GM12878 (cell line): ENCODE data around the gene FAHD2A. TPM values are rescaled to one million over a fixed set of nuclear protein-coding genes. Genes with fewer than 3 reads are reported as not detected.

Experiments
- ATAC-seq: fragments of 200-7000 bp; cut with Tn5 transposase; 3 replicates; pipeline ENCODE4 v1.9.1; 2020; ENCODE audit warnings: mild to moderate bottlenecking, moderate library complexity
- BruUV-seq: library from RNA; stranded (reverse); fragments of 400-500 nt; replicated peaks from 2 replicates; lab custom pipeline; 2021; lab: Mats Ljungman, UMichigan
- CTCF ChIA-PET: fragments of 300-600 bp; sonication (Branson Sonifier 250); formaldehyde crosslinking; extraction: SDS; loops from one replicate; lab custom pipeline; 2021; ENCODE audit warnings: inconsistent platforms; lab: Yijun Ruan, JAX
- POLR2A ChIA-PET: fragments of 350-600 bp; formaldehyde crosslinking; extraction: SDS; loops from one replicate; lab custom pipeline; 2021; ENCODE audit warnings: inconsistent platforms; lab: Charles Lee
- RAD21 ChIA-PET: fragments of 300-600 bp; sonication (Branson Sonifier 250); formaldehyde crosslinking; loops from one replicate; lab custom pipeline; 2023; ENCODE audit warnings: antibody characterized with exemption; ENCODE audit not compliant: unreplicated experiment; lab: Charles Lee
- SMC1A ChIA-PET: fragments of 300-600 bp; sonication (Branson Sonifier 250); formaldehyde crosslinking; loops from one replicate; lab custom pipeline; 2023; ENCODE audit not compliant: unreplicated experiment, uncharacterized antibody; lab: Charles Lee
- DNase-seq: peaks from one replicate; pipeline ENCODE4 v3.0.0-alpha.2; 2011; ENCODE audit warnings: low read depth, low spot score
- FAIRE-seq: peaks from 3 replicates; lab custom pipeline; 2011; peaks lifted over from hg19 to GRCh38; lab: Jason Lieb, UNC
- H2AFZ ChIP-seq: 2 replicates; pipeline ENCODE4 v1.6.0; 2011; ENCODE audit warnings: low read depth, low read length, control low read depth; ENCODE audit not compliant: control insufficient read depth
- H3K27ac ChIP-seq: 2 replicates; pipeline ENCODE4 v1.5.1; 2011; ENCODE audit warnings: control low read depth; ENCODE audit not compliant: control insufficient read depth, insufficient read depth
- H3K27me3 ChIP-seq, 2 experiments: replicated peaks in 1 of 2; 2 replicates each; pipeline versions ENCODE4 v1.6.0 to v1.6.1; 2011; ENCODE audit warnings: low read length in 1 of 2; ENCODE audit not compliant: control insufficient read depth in 2 of 2, insufficient read depth in 2 of 2
- H3K36me3 ChIP-seq, 2 experiments: 2 replicates each; pipeline ENCODE4 v1.5.1; 2011; ENCODE audit warnings: low read length in 1 of 2; ENCODE audit not compliant: control insufficient read depth in 2 of 2, insufficient read depth in 2 of 2
- H3K4me1 ChIP-seq: 2 replicates; pipeline ENCODE4 v1.6.1; 2011; ENCODE audit warnings: mild to moderate bottlenecking, low read length, moderate library complexity, mixed read lengths; ENCODE audit not compliant: control insufficient read depth, insufficient read depth
- H3K4me2 ChIP-seq: 2 replicates; pipeline ENCODE4 v1.6.0; 2011; ENCODE audit warnings: control low read depth; ENCODE audit not compliant: control insufficient read depth, insufficient read depth
- H3K4me3 ChIP-seq: fragments of 200-600 bp; sonication (generic); 2 replicates; pipeline ENCODE4 v1.5.1; 2016
- H3K79me2 ChIP-seq: 2 replicates; pipeline ENCODE4 v1.6.0; 2011; ENCODE audit warnings: low read length; ENCODE audit not compliant: control insufficient read depth, insufficient read depth
- H3K9ac ChIP-seq: 2 replicates; pipeline ENCODE4 v1.8.0; 2011; ENCODE audit warnings: low read length, control low read depth, mixed read lengths; ENCODE audit not compliant: control insufficient read depth, insufficient read depth
- H3K9me3 ChIP-seq: replicated peaks from 3 replicates; pipeline ENCODE4 v1.5.1; 2011; ENCODE audit warnings: mild to moderate bottlenecking, low read length; ENCODE audit not compliant: control insufficient read depth, insufficient read depth
- H4K20me1 ChIP-seq: 2 replicates; pipeline ENCODE4 v1.6.0; 2011; ENCODE audit not compliant: control insufficient read depth, insufficient read depth
- BCL11A ChIP-seq: IDR thresholded peaks from 2 replicates; pipeline ENCODE4 v1.6.1; 2011; ENCODE audit warnings: low read depth, low read length
- FOXK2 ChIP-seq: fragments of 450-650 bp; IDR thresholded peaks from 2 replicates; pipeline ENCODE4 v1.6.1; 2017; ENCODE audit warnings: mild to moderate bottlenecking, moderate library complexity
- MLLT1 ChIP-seq: fragments of 450-650 bp; IDR thresholded peaks from 2 replicates; pipeline ENCODE4 v1.6.1; 2016; ENCODE audit warnings: mild to moderate bottlenecking
- PML ChIP-seq: IDR thresholded peaks from 2 replicates; pipeline ENCODE4 v1.6.1; 2012; ENCODE audit warnings: low read length, inconsistent platforms
- USF1 ChIP-seq: IDR thresholded peaks from 2 replicates; pipeline ENCODE4 v1.6.1; 2011; ENCODE audit warnings: borderline replicate concordance, low read depth, mild to moderate bottlenecking, moderate library complexity, mixed read lengths, low read length; ENCODE audit not compliant: insufficient read depth; ENCODE audit errors: extremely low read length
- WGBS: methylation state at CpG from one replicate; pipeline ENCODE4 v1.1.6; 2016; ENCODE audit warnings: low lambda C conversion rate; ENCODE audit not compliant: insufficient replicate concordance, insufficient coverage; ENCODE audit errors: missing lambda C conversion rate; 5-methylcytosine and 5-hydroxymethylcytosine counted together
- in situ Hi-C: fragments of 300-500 bp; cut with MboI; formaldehyde crosslinking; loops from 9 replicates; pipeline ENCODE4 v1.14.3; 2018; ENCODE audit warnings: mixed read lengths
- intact Hi-C: fragments of 100-400 bp; cut with micrococcal nuclease; formaldehyde crosslinking; loops from one replicate; pipeline ENCODE4 v1.14.2; 2022; ENCODE audit not compliant: unreplicated experiment
- polyA plus RNA-seq, 11 experiments: library from polyadenylated mRNA; depleted of rRNA in 4 of 11; unstranded in 6 of 11; stranded (reverse) in 5 of 11; fragments of >200 nt; fragmentation: Nextera tagmentation in 4 of 11; fragmentation: Illumina TruSeq in 1 of 11; extraction: Ambion mirVana in 4 of 11; extraction: Trizol in 1 of 11; gene quantifications; 1 replicate in 1 of 11; 2 replicates in 10 of 11; pipeline versions ENCODE4 v1.2.1 to v1.2.3, GENCODE V29; 2011 to 2016; ENCODE audit warnings: inconsistent platforms in 2 of 11, missing spikeins in 2 of 11, low read depth in 1 of 11
- total RNA-seq, 4 experiments: library from RNA; depleted of rRNA in 3 of 4; stranded (reverse); fragments of >200 nt in 3 of 4; fragmentation: Illumina TruSeq in 1 of 4; extraction: Trizol in 1 of 4; gene quantifications; 2 replicates each; pipeline versions ENCODE4 v1.2.1 to v1.2.3, GENCODE V29; 2013 to 2021

The FAHD2A gene
- total and polyA plus RNA-seq, 10 of the 15 experiments (the other 5 are each of a cell fraction or from before 2014, with no cell fraction given) = 11.2 to 38.2 (median 25.1) TPM

GRCh38 chr2:95388856-95389244 lies 13.7 kb upstream of the FAHD2A start:
- Histone ChIP-seq H3K36me3 (no peaks in the 10 kb centered on the region), H3K4me3 (no peak overlapping the region), H3K27me3 (no peaks in the 10 kb centered on the region; a peak in 2 of 4 replicates), H3K27ac (no peak overlapping the region), H3K9me3 (no peaks in the 10 kb centered on the region), H3K79me2 (no peaks in the 10 kb centered on the region), H4K20me1 (no peaks in the 10 kb centered on the region), H2AFZ (no peak overlapping the region), H3K4me1 (no peaks in the 10 kb centered on the region), H3K4me2 (no peak overlapping the region), H3K9ac (no peak overlapping the region)
- in situ Hi-C loops (no loop called here), intact Hi-C loops (no loop called here)
- WGBS = 17% methylated on average over 14 of the region's 15 CpGs
- no peak for FAIRE-seq
- TF ChIP-seq PML = no peak
- no peak for TF ChIP-seq BCL11A
- no peak for TF ChIP-seq MLLT1
- TF ChIP-seq FOXK2 = no peak
- no peak for TF ChIP-seq USF1
- SMC1A ChIA-PET = interaction anchor here (1.0 to 1.1 kb wide), 2 partner anchors 13 to 15 kb away, joined by 3 to 5 read pairs; no protein-coding TSS in a partner anchor
- POLR2A ChIA-PET = no interaction called here
- DNase-seq = no peak
- CTCF ChIA-PET = interaction anchor here (0.9 to 3.9 kb wide), 12 partner anchors 9 to 346 kb away, joined by 3 to 41 read pairs (median 4); partner anchors contain the start of gene FAHD2A
- no TSS peak for BruUV-seq
- RAD21 ChIA-PET = interaction anchor here (1.5 kb wide), 1 partner anchor 14 kb away, joined by 10 read pairs; the partner anchor contains the start of gene FAHD2A
- peak; percentile 51 for ATAC-seq
